IMR-90 (cell line): ENCODE results near the gene GNAZ. TPM values are rescaled to one million over a fixed set of nuclear protein-coding genes. Genes with fewer than 3 reads are reported as not detected.

Experiments used
- ATAC-seq: fragments of 200-7000 bp; cut with Tn5 transposase; 2 replicates; pipeline ENCODE4 v1.9.1; 2020; ENCODE audit warnings: low read depth, mild to moderate bottlenecking, moderate library complexity
- BruUV-seq: library from RNA; stranded (reverse); fragments of 400-500 nt; replicated peaks from 2 replicates; lab custom pipeline; 2021; lab: Mats Ljungman, UMichigan
- CTCF ChIA-PET: fragments of 300-600 bp; formaldehyde crosslinking; extraction: SDS; loops from one replicate; lab custom pipeline; 2021; ENCODE audit warnings: antibody characterized with exemption; lab: Yijun Ruan, JAX
- POLR2A ChIA-PET: fragments of 300-600 bp; sonication (Branson Sonifier 250); formaldehyde crosslinking; loops from one replicate; lab custom pipeline; 2022; ENCODE audit warnings: antibody characterized with exemption; ENCODE audit not compliant: unreplicated experiment; lab: Charles Lee
- DNase-seq: peaks from one replicate; pipeline ENCODE4 v3.0.0; 2013
- H2AFZ ChIP-seq: replicated peaks from 2 replicates; pipeline ENCODE3; 2013; ENCODE audit warnings: low read length, mild to moderate bottlenecking; ENCODE audit not compliant: poor library complexity
- H2AK5ac ChIP-seq: 2 replicates; pipeline ENCODE4 v1.6.1; 2013; ENCODE audit warnings: low read depth, low read length, inconsistent platforms
- H2AK9ac ChIP-seq: replicated peaks from 2 replicates; pipeline ENCODE3; 2013; ENCODE audit warnings: mild to moderate bottlenecking, low read depth, low read length, moderate library complexity; ENCODE audit not compliant: poor library complexity
- H2BK120ac ChIP-seq: 2 replicates; pipeline ENCODE4 v1.6.1; 2013; ENCODE audit warnings: low read depth, low read length, inconsistent platforms
- H2BK15ac ChIP-seq: 3 replicates; pipeline ENCODE4 v1.6.1; 2013; ENCODE audit warnings: low read depth, low read length, inconsistent platforms
- H2BK20ac ChIP-seq: 2 replicates; pipeline ENCODE4 v1.6.1; 2013; ENCODE audit warnings: low read depth, mild to moderate bottlenecking, inconsistent platforms, low read length, moderate library complexity
- H2BK5ac ChIP-seq: 2 replicates; pipeline ENCODE4 v1.6.1; 2013; ENCODE audit warnings: mild to moderate bottlenecking, low read depth, low read length, inconsistent platforms; ENCODE audit not compliant: poor library complexity, severe bottlenecking
- H3K14ac ChIP-seq: replicated peaks from 2 replicates; pipeline ENCODE4 v1.6.1; 2013; ENCODE audit warnings: low read depth, low read length, inconsistent platforms
- H3K18ac ChIP-seq: 2 replicates; pipeline ENCODE4 v1.6.1; 2013; ENCODE audit warnings: low read depth, low read length, control low read depth
- H3K23ac ChIP-seq: 2 replicates; pipeline ENCODE4 v1.6.1; 2013; ENCODE audit warnings: low read depth, low read length, inconsistent platforms
- H3K27ac ChIP-seq: 2 replicates; pipeline ENCODE4 v1.5.1; 2013; ENCODE audit warnings: mild to moderate bottlenecking, control low read depth, low read length; ENCODE audit not compliant: insufficient read depth
- H3K27me3 ChIP-seq: 2 replicates; pipeline ENCODE4 v1.6.1; 2013; ENCODE audit warnings: low read length; ENCODE audit not compliant: control insufficient read depth, insufficient read depth
- H3K36me3 ChIP-seq: 2 replicates; pipeline ENCODE4 v1.6.1; 2013; ENCODE audit warnings: low read length, mixed read lengths; ENCODE audit not compliant: control insufficient read depth, insufficient read depth
- H3K4ac ChIP-seq: 2 replicates; pipeline ENCODE4 v1.6.1; 2013; ENCODE audit warnings: low read depth, low read length, inconsistent platforms
- H3K4me1 ChIP-seq: 2 replicates; pipeline ENCODE4 v1.6.1; 2013; ENCODE audit warnings: low read length, mixed read lengths; ENCODE audit not compliant: control insufficient read depth, insufficient read depth
- H3K4me2 ChIP-seq: 2 replicates; pipeline ENCODE4 v1.6.1; 2013; ENCODE audit warnings: low read depth, mild to moderate bottlenecking, control low read depth, low read length, moderate library complexity
- H3K4me3 ChIP-seq: 2 replicates; pipeline ENCODE4 v1.5.1; 2013; ENCODE audit warnings: low read depth, mild to moderate bottlenecking, control low read depth, low read length, moderate library complexity; ENCODE audit not compliant: insufficient read depth
- H3K56ac ChIP-seq: 2 replicates; pipeline ENCODE4 v1.6.1; 2013; ENCODE audit warnings: low read length, inconsistent platforms; ENCODE audit not compliant: insufficient read depth; ENCODE audit errors: extremely low read depth
- H3K79me1 ChIP-seq, 2 experiments: 2 replicates each; pipeline ENCODE4 v1.6.1; 2013; ENCODE audit warnings: low read length in 2 of 2, inconsistent platforms in 1 of 2, low read depth in 1 of 2
- H3K9ac ChIP-seq: 2 replicates; pipeline ENCODE4 v1.6.1; 2013; ENCODE audit warnings: low read depth, low read length, control low read depth
- H3K9me1 ChIP-seq: 2 replicates; pipeline ENCODE4 v1.6.1; 2013; ENCODE audit warnings: low read length, inconsistent platforms; ENCODE audit not compliant: insufficient read depth
- H3K9me3 ChIP-seq: 2 replicates; pipeline ENCODE4 v1.6.1; 2013; ENCODE audit warnings: low read length; ENCODE audit not compliant: control insufficient read depth, insufficient read depth
- H4K20me1 ChIP-seq: 2 replicates; pipeline ENCODE4 v1.6.1; 2013; ENCODE audit warnings: low read length, inconsistent platforms; ENCODE audit not compliant: insufficient read depth
- H4K5ac ChIP-seq: 2 replicates; pipeline ENCODE4 v1.6.1; 2013; ENCODE audit warnings: mild to moderate bottlenecking, low read depth, low read length, control low read depth
- H4K8ac ChIP-seq, 2 experiments: 2 replicates each; pipeline ENCODE4 v1.6.1; 2013; ENCODE audit warnings: low read depth in 2 of 2, low read length in 2 of 2, control low read depth in 1 of 2, inconsistent platforms in 1 of 2
- H4K91ac ChIP-seq: 2 replicates; pipeline ENCODE4 v1.6.1; 2013; ENCODE audit warnings: low read depth, low read length, inconsistent platforms; ENCODE audit not compliant: insufficient read depth
- BHLHE40 ChIP-seq: fragments of 150-350 bp; IDR thresholded peaks from 2 replicates; pipeline ENCODE4 v1.6.1; 2016; ENCODE audit warnings: mild to moderate bottlenecking, low read depth, low read length
- CEBPB ChIP-seq: IDR thresholded peaks from 2 replicates; pipeline ENCODE4 v1.6.1; 2012; ENCODE audit warnings: low read depth, low read length, improper control_type of control experiment
- CHD1 ChIP-seq: IDR thresholded peaks from 2 replicates; pipeline ENCODE4 v1.6.1; 2012; ENCODE audit warnings: low read depth, low read length, improper control_type of control experiment
- ELK1 ChIP-seq: fragments of 150-350 bp; IDR thresholded peaks from 2 replicates; pipeline ENCODE4 v1.6.1; 2016; ENCODE audit warnings: low read depth, mild to moderate bottlenecking, low read length, moderate library complexity, borderline replicate concordance
- FOS ChIP-seq: fragments of 150-350 bp; IDR thresholded peaks from 2 replicates; pipeline ENCODE4 v1.6.1; 2016; ENCODE audit warnings: low read depth, low read length
- MAFK ChIP-seq: IDR thresholded peaks from 2 replicates; pipeline ENCODE4 v1.6.1; 2012; ENCODE audit warnings: low read depth, low read length, improper control_type of control experiment
- MAZ ChIP-seq: IDR thresholded peaks from 2 replicates; pipeline ENCODE4 v1.6.1; 2012; ENCODE audit warnings: low read depth, mild to moderate bottlenecking, low read length, improper control_type of control experiment, moderate library complexity, borderline replicate concordance
- MXI1 ChIP-seq: IDR thresholded peaks from 2 replicates; pipeline ENCODE4 v1.6.1; 2012; ENCODE audit warnings: low read depth, mild to moderate bottlenecking, low read length, moderate library complexity, borderline replicate concordance
- NFE2L2 ChIP-seq: fragments of 150-350 bp; IDR thresholded peaks from 2 replicates; pipeline ENCODE4 v1.6.1; 2016; ENCODE audit warnings: low read depth, mild to moderate bottlenecking, low read length
- POLR2A ChIP-seq: IDR thresholded peaks from 2 replicates; pipeline ENCODE4 v1.6.1; 2012; ENCODE audit warnings: mild to moderate bottlenecking, low read depth, low read length
- RAD21 ChIP-seq: IDR thresholded peaks from 2 replicates; pipeline ENCODE4 v1.6.1; 2012; ENCODE audit warnings: low read length, improper control_type of control experiment
- RCOR1 ChIP-seq: IDR thresholded peaks from 2 replicates; pipeline ENCODE4 v1.6.1; 2012; ENCODE audit warnings: mild to moderate bottlenecking, low read length, improper control_type of control experiment; ENCODE audit not compliant: insufficient replicate concordance
- RFX5 ChIP-seq: IDR thresholded peaks from 2 replicates; pipeline ENCODE4 v1.8.0; 2012; ENCODE audit warnings: low read depth, mild to moderate bottlenecking, low read length, moderate library complexity
- SMC3 ChIP-seq: fragments of 150-350 bp; IDR thresholded peaks from 2 replicates; pipeline ENCODE4 v1.6.1; 2016; ENCODE audit warnings: low read depth, mild to moderate bottlenecking, antibody characterized with exemption, low read length, moderate library complexity
- USF2 ChIP-seq: fragments of 150-350 bp; IDR thresholded peaks from 2 replicates; pipeline ENCODE4 v1.6.1; 2017; ENCODE audit warnings: mild to moderate bottlenecking, antibody characterized with exemption, low read length, low read depth
- WGBS, 2 experiments: methylation state at CpG; one replicate each; pipeline versions ENCODE4 v1.1.5 to v1.1.7; 2013; ENCODE audit warnings: missing lambda C conversion rate in 2 of 2; ENCODE audit not compliant: insufficient read length in 1 of 2; ENCODE audit errors: extremely low coverage in 2 of 2; 5-methylcytosine and 5-hydroxymethylcytosine counted together
- dilution Hi-C: fragments of 300-500 bp; cut with HindIII; formaldehyde crosslinking; loops from one replicate; pipeline ENCODE4 v1.14.3; 2018; ENCODE audit warnings: low sequenced_read_pairs; ENCODE audit not compliant: unreplicated experiment
- in situ Hi-C: fragments of 300-500 bp; cut with MboI; formaldehyde crosslinking; loops from 3 replicates; pipeline ENCODE4 v1.14.3; 2019; ENCODE audit warnings: low sequenced_read_pairs, inconsistent platforms, mixed read lengths
- intact Hi-C: fragments of 100-400 bp; cut with micrococcal nuclease; formaldehyde crosslinking; loops from 2 replicates; pipeline ENCODE4 v1.10.0; 2022
- polyA plus RNA-seq, 3 experiments: library from polyadenylated mRNA; depleted of rRNA; stranded (reverse); fragments of >200 nt; gene quantifications; 2 replicates each; pipeline ENCODE4 v1.2.3, GENCODE V29; 2012; ENCODE audit warnings: low replicate concordance in 1 of 3
- total RNA-seq: library from RNA; depleted of rRNA; stranded (reverse); fragments of >200 nt; gene quantifications from 2 replicates; pipeline ENCODE4 v1.2.3, GENCODE V29; 2012

Gene GNAZ
- total and polyA plus RNA-seq, 2 of the 4 experiments (the other 2 are of a cell fraction) = 1.5 to 2.5 TPM

- in situ Hi-C loops = no loop called here
- CTCF ChIA-PET = no interaction called here
- H3K56ac ChIP-seq = no peak overlapping the region
These were observed 98.7 kb downstream of the GNAZ start for GRCh38 chr22:23169043-23169406.

More at GRCh38 chr22:23169043-23169406, 98.7 kb downstream of the GNAZ start:
- H3K9ac ChIP-seq = no peak overlapping the region
- H3K27me3 ChIP-seq = peaks cover 3% of the 10 kb centered on the region; the same call in 1 of the 2 replicates
- intact Hi-C loops (no loop called here), dilution Hi-C loops (no loop called here)
- H3K4me1 ChIP-seq = peaks cover 2% of the 10 kb centered on the region; the same call in 1 of the 2 replicates
- no peak overlapping the region for H2AFZ ChIP-seq
- no peaks in the 10 kb centered on the region for H3K79me1 ChIP-seq
- H3K4ac ChIP-seq = no peak overlapping the region
- no peak overlapping the region for H3K18ac ChIP-seq
- no peak for TF ChIP-seq RAD21
- no peak for TF ChIP-seq ELK1
- no peak for TF ChIP-seq CHD1
- no peak for TF ChIP-seq MAFK
- TF ChIP-seq NFE2L2 = no peak
- no peak for TF ChIP-seq SMC3
- no peak for TF ChIP-seq USF2
- TF ChIP-seq RFX5 = no peak
- TF ChIP-seq FOS = no peak
- TF ChIP-seq MAZ = no peak
- no peak for TF ChIP-seq MXI1
- TF ChIP-seq BHLHE40 = no peak
- TF ChIP-seq POLR2A = no peak
- TF ChIP-seq CEBPB = no peak
- TF ChIP-seq RCOR1 = no peak
- no peak overlapping the region for H2BK15ac ChIP-seq
- H3K4me3 ChIP-seq = no peak overlapping the region
- H4K5ac ChIP-seq = no peak overlapping the region
- H3K27ac ChIP-seq = no peak overlapping the region
- no peak overlapping the region for H2BK20ac ChIP-seq
- no peak overlapping the region for H4K8ac ChIP-seq
- H3K4me2 ChIP-seq = no peak overlapping the region
- H3K23ac ChIP-seq = no peak overlapping the region
- H2BK120ac ChIP-seq = no peak overlapping the region
- no peaks in the 10 kb centered on the region for H3K36me3 ChIP-seq
- no peak overlapping the region for H2AK5ac ChIP-seq
- H3K14ac ChIP-seq = no peak overlapping the region
- no peaks in the 10 kb centered on the region for H4K20me1 ChIP-seq
- no peak overlapping the region for H2AK9ac ChIP-seq
- ATAC-seq = no peak
- no peaks in the 10 kb centered on the region; the same call in 1 of the 2 replicates for H3K9me3 ChIP-seq
- POLR2A ChIA-PET = no interaction called here
- H3K9me1 ChIP-seq = no peaks in the 10 kb centered on the region
- no peak overlapping the region for H4K91ac ChIP-seq
- BruUV-seq = no TSS peak
- H2BK5ac ChIP-seq = no peak overlapping the region
- WGBS, 2 experiments = 54% methylated on average over 2 of the region's 4 CpGs; no CpG with 5 or more reads in 1 of the 2 experiments
- DNase-seq = no peak
